Parathyroid adenoma (tissue), 2 donors: ENCODE results near the gene MYO3B.

ENCODE experiments used
- H2AFZ ChIP-seq: fragments of 300-600 bp; sonication (generic); one replicate; pipeline ENCODE4 v1.7.0; 2017; ENCODE audit warnings: antibody characterized with exemption, mild to moderate bottlenecking
- H3K27ac ChIP-seq: fragments of 300-600 bp; sonication (generic); one replicate; pipeline ENCODE4 v1.7.0; 2017
- H3K27me3 ChIP-seq: fragments of 300-600 bp; sonication (generic); one replicate; pipeline ENCODE4 v1.7.0; 2017; ENCODE audit warnings: low read length; ENCODE audit not compliant: control insufficient read depth, insufficient read depth
- H3K36me3 ChIP-seq: fragments of 300-600 bp; sonication (generic); one replicate; pipeline ENCODE4 v1.7.0; 2017; ENCODE audit warnings: low read length; ENCODE audit not compliant: control insufficient read depth, insufficient read depth
- H3K4me1 ChIP-seq: fragments of 300-600 bp; sonication (generic); one replicate; pipeline ENCODE4 v1.7.0; 2017; ENCODE audit warnings: control low read depth
- H3K4me2 ChIP-seq: fragments of 300-600 bp; sonication (generic); one replicate; pipeline ENCODE4 v1.7.0; 2017; ENCODE audit warnings: low read length
- H3K4me3 ChIP-seq: fragments of 300-600 bp; sonication (generic); one replicate; pipeline ENCODE4 v1.7.0; 2017; ENCODE audit warnings: low read depth, low read length
- H3K79me2 ChIP-seq: fragments of 300-600 bp; sonication (generic); one replicate; pipeline ENCODE4 v1.7.0; 2017; ENCODE audit warnings: control low read depth
- H3K9ac ChIP-seq: fragments of 300-600 bp; sonication (generic); one replicate; pipeline ENCODE4 v1.7.0; 2017; ENCODE audit warnings: mild to moderate bottlenecking
- H3K9me3 ChIP-seq: fragments of 300-600 bp; sonication (generic); one replicate; pipeline ENCODE4 v1.7.0; 2017; ENCODE audit warnings: low read length; ENCODE audit not compliant: control insufficient read depth
- TF ChIP-seq, protein P1 (sequence below): fragments of 300-600 bp; sonication (generic); IDR thresholded peaks from one replicate; pipeline ENCODE4 v1.7.0; 2017; ENCODE audit warnings: antibody characterized with exemption, mild to moderate bottlenecking
- donor health status: primary hyperparathyroidism.

MYO3B gene

DNA sequence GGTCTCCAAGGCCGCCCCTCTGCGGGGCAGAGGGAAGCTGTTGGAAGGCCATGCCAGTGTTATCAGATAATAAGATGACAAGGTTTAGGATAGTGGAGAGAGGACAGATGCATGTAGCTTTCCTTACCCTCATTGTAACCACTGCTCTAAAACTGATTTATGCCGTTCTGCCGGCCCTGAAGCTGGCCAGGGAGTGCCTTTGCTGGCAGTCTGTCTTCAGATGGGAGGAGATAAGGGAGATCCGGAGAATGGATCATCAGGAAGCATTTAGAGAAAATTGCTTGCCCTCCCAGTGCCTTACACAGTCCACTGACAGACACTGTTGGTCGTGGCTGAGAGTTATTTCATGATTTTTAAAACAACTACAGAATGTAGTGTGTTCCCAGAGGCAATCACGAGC is 35.4 kb upstream of the MYO3B start:
- Histone ChIP-seq H3K27ac (no peak overlapping the region), H3K4me1 (no peaks in the 10 kb centered on the region), H3K9me3 (no peaks in the 10 kb centered on the region), H3K36me3 (no peaks in the 10 kb centered on the region), H3K9ac (no peak overlapping the region), H3K27me3 (no peaks in the 10 kb centered on the region), H3K4me2 (no peak overlapping the region), H3K4me3 (no peak overlapping the region), H2AFZ (no peak overlapping the region), H3K79me2 (no peaks in the 10 kb centered on the region)
- TF ChIP-seq, protein P1, sequence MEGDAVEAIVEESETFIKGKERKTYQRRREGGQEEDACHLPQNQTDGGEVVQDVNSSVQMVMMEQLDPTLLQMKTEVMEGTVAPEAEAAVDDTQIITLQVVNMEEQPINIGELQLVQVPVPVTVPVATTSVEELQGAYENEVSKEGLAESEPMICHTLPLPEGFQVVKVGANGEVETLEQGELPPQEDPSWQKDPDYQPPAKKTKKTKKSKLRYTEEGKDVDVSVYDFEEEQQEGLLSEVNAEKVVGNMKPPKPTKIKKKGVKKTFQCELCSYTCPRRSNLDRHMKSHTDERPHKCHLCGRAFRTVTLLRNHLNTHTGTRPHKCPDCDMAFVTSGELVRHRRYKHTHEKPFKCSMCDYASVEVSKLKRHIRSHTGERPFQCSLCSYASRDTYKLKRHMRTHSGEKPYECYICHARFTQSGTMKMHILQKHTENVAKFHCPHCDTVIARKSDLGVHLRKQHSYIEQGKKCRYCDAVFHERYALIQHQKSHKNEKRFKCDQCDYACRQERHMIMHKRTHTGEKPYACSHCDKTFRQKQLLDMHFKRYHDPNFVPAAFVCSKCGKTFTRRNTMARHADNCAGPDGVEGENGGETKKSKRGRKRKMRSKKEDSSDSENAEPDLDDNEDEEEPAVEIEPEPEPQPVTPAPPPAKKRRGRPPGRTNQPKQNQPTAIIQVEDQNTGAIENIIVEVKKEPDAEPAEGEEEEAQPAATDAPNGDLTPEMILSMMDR = no peak

DNA sequence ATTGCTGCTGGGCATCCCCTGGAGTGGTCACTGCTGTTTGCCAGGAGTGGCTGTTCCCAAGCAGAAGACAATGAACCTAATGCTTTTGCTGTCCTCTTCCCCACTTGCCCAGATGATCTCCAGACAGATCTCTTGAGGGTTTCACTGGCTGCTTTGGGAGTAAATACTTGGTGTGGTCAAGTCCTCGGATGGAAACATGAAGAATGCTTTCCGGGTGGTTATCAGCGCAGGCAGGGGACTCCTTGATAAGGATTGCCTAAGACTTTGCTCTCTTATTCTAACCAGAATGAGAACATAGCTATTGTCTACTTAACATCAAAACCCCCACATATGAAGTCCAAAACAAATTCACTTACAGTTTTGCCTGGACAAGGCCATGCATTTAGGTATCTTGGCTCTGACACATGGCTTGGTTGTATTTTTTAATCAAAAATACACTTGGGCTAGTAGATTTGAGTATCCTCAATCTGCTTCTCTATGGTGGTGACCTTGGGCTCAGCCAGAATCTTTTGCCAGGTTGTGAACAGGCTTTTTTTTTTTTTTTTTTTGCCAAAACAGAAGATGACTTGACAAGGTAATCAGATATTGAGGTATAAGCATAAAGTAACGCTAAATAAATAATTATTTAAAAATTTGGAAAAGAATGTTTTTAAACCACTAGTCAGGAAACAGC is 34.8 kb upstream of the MYO3B start:
- H3K4me3 ChIP-seq = no peak overlapping the region
- no peak overlapping the region for H3K9ac ChIP-seq
- H3K9me3 ChIP-seq = no peaks in the 10 kb centered on the region
- no peaks in the 10 kb centered on the region for H3K4me1 ChIP-seq
- no peaks in the 10 kb centered on the region for H3K36me3 ChIP-seq
- H3K27me3 ChIP-seq = no peaks in the 10 kb centered on the region
- TF ChIP-seq, protein P1 = no peak
- H3K79me2 ChIP-seq = no peaks in the 10 kb centered on the region
- H3K4me2 ChIP-seq = no peak overlapping the region
- H3K27ac ChIP-seq = no peak overlapping the region
- H2AFZ ChIP-seq = no peak overlapping the region

DNA sequence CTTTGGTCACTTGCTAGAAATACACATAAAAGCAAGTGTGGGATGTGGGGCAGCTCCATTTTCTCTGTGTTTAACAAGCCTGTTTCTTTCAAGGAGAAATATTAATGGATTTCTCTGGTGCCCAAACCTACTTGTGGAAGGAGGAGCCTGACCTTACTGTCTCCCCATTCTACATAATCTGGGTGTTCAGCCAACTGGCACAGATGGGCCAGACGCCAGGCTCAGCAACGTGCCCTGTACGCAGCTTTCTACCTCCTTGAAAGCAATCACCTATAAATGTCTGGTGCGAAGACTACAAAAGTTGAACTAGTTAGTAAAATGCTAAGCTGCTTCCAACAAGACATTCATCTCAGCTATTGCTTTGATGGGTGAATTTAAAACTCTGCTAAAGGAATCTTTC is 33.2 kb upstream of the MYO3B start:
- no peaks in the 10 kb centered on the region for H3K4me1 ChIP-seq
- H3K27ac ChIP-seq = no peak overlapping the region
- peak overlapping the region; percentile 33 for H2AFZ ChIP-seq
- no peaks in the 10 kb centered on the region for H3K36me3 ChIP-seq
- no peaks in the 10 kb centered on the region for H3K9me3 ChIP-seq
- H3K4me2 ChIP-seq = no peak overlapping the region
- TF ChIP-seq, protein P1 = no peak
- no peaks in the 10 kb centered on the region for H3K79me2 ChIP-seq
- no peak overlapping the region for H3K4me3 ChIP-seq
- H3K27me3 ChIP-seq = no peaks in the 10 kb centered on the region
- H3K9ac ChIP-seq = no peak overlapping the region

DNA sequence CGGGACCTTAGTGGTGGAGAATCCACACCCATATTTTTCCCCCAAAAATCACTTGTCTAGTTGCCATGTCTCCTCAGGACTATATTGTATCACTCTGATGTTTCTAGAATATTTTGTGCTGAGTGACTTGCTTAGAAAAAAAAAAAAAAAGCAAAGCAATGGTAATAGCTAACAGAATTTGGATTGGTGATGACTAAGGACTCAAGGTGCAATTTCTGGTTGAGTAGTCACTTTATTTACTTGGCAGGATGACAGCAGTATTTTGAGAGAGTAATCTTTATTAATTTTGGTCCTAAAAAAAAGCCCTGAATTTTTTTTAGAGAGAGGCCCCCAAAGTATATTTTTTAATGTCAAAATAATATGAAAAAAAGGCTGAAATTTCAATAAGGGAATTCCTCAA is 32.8 kb upstream of the MYO3B start:
- Histone ChIP-seq H3K4me3 (no peak overlapping the region), H3K27ac (no peak overlapping the region)

More for the DNA sequence above, 32.8 kb upstream of the MYO3B start:
- peak overlapping the region; percentile 33 for H2AFZ ChIP-seq
- no peak overlapping the region for H3K4me2 ChIP-seq
- H3K9me3 ChIP-seq = no peaks in the 10 kb centered on the region
- no peaks in the 10 kb centered on the region for H3K79me2 ChIP-seq
- H3K36me3 ChIP-seq = no peaks in the 10 kb centered on the region
- TF ChIP-seq, protein P1 = no peak
- no peak overlapping the region for H3K9ac ChIP-seq
- no peaks in the 10 kb centered on the region for H3K27me3 ChIP-seq
- H3K4me1 ChIP-seq = no peaks in the 10 kb centered on the region
